Thyroid gland (tissue), 4 donors: ENCODE data around the gene NLRP9. TPM values are rescaled to one million over a fixed set of nuclear protein-coding genes. Genes with fewer than 3 reads are reported as not detected.
A peak's percentile ranks its signal among the peaks of the same experiment; 100 is the strongest.

ENCODE experiments used
- DNase-seq, 2 donors: peaks; one replicate each; pipeline ENCODE4 v3.0.0-alpha.2; 2019
- H3K27ac ChIP-seq, 3 donors: fragments of 200-600 bp; sonication (generic); 1 replicate in 2 of 3; 2 replicates in 1 of 3; pipeline ENCODE4 v1.5.1; 2016 to 2019; ENCODE audit warnings: mild to moderate bottlenecking in 1 of 3, moderate library complexity in 1 of 3
- H3K27me3 ChIP-seq: fragments of 200-600 bp; sonication (generic); one replicate; pipeline ENCODE4 v1.5.1; 2019
- H3K36me3 ChIP-seq, 2 donors: fragments of 200-600 bp; sonication (generic); one replicate each; pipeline ENCODE4 v1.5.1; 2016 to 2019
- H3K4me1 ChIP-seq, 2 donors: fragments of 200-600 bp; sonication (generic); one replicate each; pipeline ENCODE4 v1.5.1; 2017 to 2019
- H3K4me3 ChIP-seq, 3 donors: fragments of 200-600 bp; sonication (generic); replicated peaks in 1 of 3; 1 replicate in 2 of 3; 2 replicates in 1 of 3; pipeline ENCODE4 v1.5.1; 2016; ENCODE audit warnings: mild to moderate bottlenecking in 1 of 3
- H3K9me3 ChIP-seq: fragments of 200-600 bp; sonication (generic); one replicate; pipeline ENCODE4 v1.5.1; 2017
- CTCF ChIP-seq, 6 experiments: fragments of 200-600 bp in 3 of 6; fragments of 450-650 bp in 3 of 6; sonication (generic) in 3 of 6; IDR thresholded peaks; one replicate each; pipeline ENCODE4 v1.5.1; 2016 to 2019; ENCODE audit warnings: antibody characterized with exemption in 6 of 6, mild to moderate bottlenecking in 2 of 6, inconsistent platforms in 1 of 6, moderate library complexity in 1 of 6
- POLR2A ChIP-seq, 2 donors: fragments of 450-650 bp; IDR thresholded peaks; one replicate each; pipeline ENCODE4 v1.6.1; 2017; ENCODE audit warnings: antibody characterized with exemption in 2 of 2, mild to moderate bottlenecking in 2 of 2, moderate library complexity in 1 of 2
- WGBS, 2 donors: methylation state at CpG; one replicate each; pipeline ENCODE4 v1.1.5; 2017; 5-methylcytosine and 5-hydroxymethylcytosine counted together
- intact Hi-C: fragments of 100-400 bp; cut with DNase I; formaldehyde crosslinking; loops from one replicate; pipeline ENCODE4 v1.15.1; 2023
- total RNA-seq, 4 donors: library from RNA; depleted of rRNA; stranded (reverse); fragments of >200 nt; gene quantifications; one replicate each; pipeline ENCODE4 v1.2.3, GENCODE V29; 2016

The NLRP9 gene
- total RNA-seq, 4 donors from 2014 or later = not detected

- Histone ChIP-seq H3K4me1 (no peaks in the 10 kb centered on the region), H3K27me3 (no peaks in the 10 kb centered on the region), H3K27ac (no peak overlapping the region), H3K36me3 (no peaks in the 10 kb centered on the region), H3K4me3 (no peak overlapping the region), H3K9me3 (no peaks in the 10 kb centered on the region)
- no peak for DNase-seq
- 78 to 84% methylated on average over 2 of the region's 3 CpGs for WGBS, 2 donors
- no peak for TF ChIP-seq POLR2A (IDR thresholded peaks at IDR 0.05)
- no peak for TF ChIP-seq CTCF (IDR thresholded peaks at IDR 0.05)
- intact Hi-C loops = no loop called here
These were observed 25.2 kb downstream of the NLRP9 start for GRCh38 chr19:55712804-55713631.

GRCh38 chr19:55711719-55712118, 26.5 kb downstream of the NLRP9 start:
- Histone ChIP-seq H3K27ac (no peak overlapping the region), H3K9me3 (no peaks in the 10 kb centered on the region), H3K4me3 (no peak overlapping the region), H3K27me3 (no peaks in the 10 kb centered on the region), H3K4me1 (no peaks in the 10 kb centered on the region), H3K36me3 (no peaks in the 10 kb centered on the region)
- intact Hi-C loops = no loop called here
- no peak for DNase-seq
- TF ChIP-seq POLR2A (IDR thresholded peaks at IDR 0.05) (no peak), CTCF (IDR thresholded peaks at IDR 0.05) (no peak)
- 59% methylated on average over 18 of the region's 18 CpGs; no CpG with 5 or more reads in 1 of the 2 donors for WGBS, 2 donors

- Histone ChIP-seq H3K36me3 (peaks cover 0 to under 1% of the 10 kb centered on the region in 2 donors), H3K4me1 (no peaks in the 10 kb centered on the region), H3K27me3 (no peaks in the 10 kb centered on the region), H3K9me3 (no peaks in the 10 kb centered on the region), H3K27ac (no peak overlapping the region), H3K4me3 (no peak overlapping the region)
- no peak for DNase-seq
- WGBS, 2 donors = 86 to 90% methylated on average over 3 of the region's 3 CpGs
- TF ChIP-seq CTCF (IDR thresholded peaks at IDR 0.05) (no peak), POLR2A (IDR thresholded peaks at IDR 0.05) (no peak)
- intact Hi-C loops = no loop called here
These were observed 32.2 kb downstream of the NLRP9 start for GRCh38 chr19:55705972-55706371.

- no peak overlapping the region for H3K27ac ChIP-seq
- H3K9me3 ChIP-seq = no peaks in the 10 kb centered on the region
- H3K4me3 ChIP-seq = no peak overlapping the region
- no peaks in the 10 kb centered on the region for H3K27me3 ChIP-seq
- 92 to 98% methylated on average over 15 of the region's 15 CpGs for WGBS, 2 donors
- H3K36me3 ChIP-seq = peaks cover 4 to 6% of the 10 kb centered on the region in 2 donors
- TF ChIP-seq POLR2A (IDR thresholded peaks at IDR 0.05) (no peak), CTCF (IDR thresholded peaks at IDR 0.05) (no peak)
- H3K4me1 ChIP-seq = no peaks in the 10 kb centered on the region
- no peak for DNase-seq
- intact Hi-C loops = no loop called here
These were observed 33.5 kb downstream of the NLRP9 start for GRCh38 chr19:55704494-55705245.

GRCh38 chr19:55703790-55704215, 34.4 kb downstream of the NLRP9 start:
- 50 to 51% methylated on average over 37 to 38 of the region's 38 CpGs for WGBS, 2 donors
- intact Hi-C loops = no loop called here
- DNase-seq = peak; percentile 42 to 44
- peak; percentile 39 to 81 (median 51) for TF ChIP-seq CTCF (IDR thresholded peaks at IDR 0.05)
- TF ChIP-seq POLR2A (IDR thresholded peaks at IDR 0.05) = no peak
- Histone ChIP-seq H3K27me3 (no peaks in the 10 kb centered on the region), H3K36me3 (peaks cover 4 to 6% of the 10 kb centered on the region in 2 donors), H3K9me3 (no peaks in the 10 kb centered on the region), H3K27ac (no peak overlapping the region), H3K4me3 (no peak overlapping the region), H3K4me1 (no peaks in the 10 kb centered on the region)
